HEK293 (cell line): ENCODE data around the gene CDC14A.

Experiments used
- CTCF ChIP-seq: fragments of 450-650 bp; formaldehyde crosslinking; IDR thresholded peaks from 2 replicates; pipeline ENCODE4 v1.5.1; 2016; ENCODE audit warnings: missing biosample characterization, missing genetic modification characterization
- ELK4 ChIP-seq: IDR thresholded peaks from 2 replicates; pipeline ENCODE4 v1.6.1; 2011; ENCODE audit warnings: mild to moderate bottlenecking, low read depth, low read length, borderline replicate concordance
- ZNF362 ChIP-seq: fragments of 450-650 bp; formaldehyde crosslinking; IDR thresholded peaks from 2 replicates; pipeline ENCODE4 v1.5.1; 2016; ENCODE audit warnings: missing biosample characterization, missing genetic modification characterization

- TF ChIP-seq CTCF (tag by site-specific recombination), result no peak
- no peak for TF ChIP-seq ELK4
- TF ChIP-seq ZNF362 (tag by site-specific recombination), result no peak
These were observed 25.5 kb downstream of the CDC14A start for GRCh38 chr1:100377590-100378361.
